SU-DHL-6 (cell line): ENCODE results near the gene NTM.

Source experiments
- EZH2phosphoT487 ChIP-seq: fragments of 200-600 bp; sonication (generic), shearing (Covaris generic); conservative IDR thresholded peaks from 2 replicates; pipeline ENCODE4 v1.6.1; 2018; ENCODE audit warnings: mild to moderate bottlenecking, antibody characterized with exemption, low read length, moderate library complexity, mixed read lengths
- TF ChIP-seq, protein P1 (sequence below): fragments of 200-600 bp; sonication (generic); IDR thresholded peaks from one replicate; pipeline ENCODE4 v1.5.1; 2017; ENCODE audit warnings: antibody characterized with exemption, mild to moderate bottlenecking, low read length, moderate library complexity; ENCODE audit not compliant: insufficient read depth, poor library complexity, severe bottlenecking

DNA sequence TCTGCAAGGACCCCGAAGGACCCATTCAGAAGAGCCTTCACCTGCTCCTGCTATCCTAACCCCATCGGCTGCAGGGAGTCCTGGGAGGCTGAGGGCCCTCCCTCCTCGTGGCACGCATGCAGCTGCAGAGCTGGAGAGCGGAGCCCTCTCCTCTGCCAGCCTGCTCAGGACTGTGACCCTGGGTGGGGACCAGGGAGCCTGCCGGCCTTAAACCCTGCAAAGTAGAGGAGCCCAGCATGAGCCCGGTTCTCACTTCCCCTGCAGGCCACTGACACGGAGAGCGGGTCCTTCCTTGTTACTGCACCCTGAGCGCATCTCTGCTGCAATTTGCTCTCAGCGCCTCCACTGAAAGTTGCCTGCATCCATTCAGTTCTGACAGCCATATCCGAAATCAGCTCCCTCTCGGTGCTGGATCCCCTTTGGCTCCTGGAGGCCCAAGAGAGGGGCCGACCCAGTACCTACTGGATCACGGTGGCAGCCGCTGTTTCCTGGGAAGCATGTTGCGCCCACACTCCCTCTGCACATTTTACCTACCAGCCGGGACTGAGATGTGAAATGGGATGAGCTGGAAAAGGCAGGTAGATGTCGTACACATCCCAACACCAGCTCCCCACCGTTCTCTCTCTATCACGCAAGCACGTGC is 312.1 kb downstream of the NTM start:
- TF ChIP-seq, protein P1, sequence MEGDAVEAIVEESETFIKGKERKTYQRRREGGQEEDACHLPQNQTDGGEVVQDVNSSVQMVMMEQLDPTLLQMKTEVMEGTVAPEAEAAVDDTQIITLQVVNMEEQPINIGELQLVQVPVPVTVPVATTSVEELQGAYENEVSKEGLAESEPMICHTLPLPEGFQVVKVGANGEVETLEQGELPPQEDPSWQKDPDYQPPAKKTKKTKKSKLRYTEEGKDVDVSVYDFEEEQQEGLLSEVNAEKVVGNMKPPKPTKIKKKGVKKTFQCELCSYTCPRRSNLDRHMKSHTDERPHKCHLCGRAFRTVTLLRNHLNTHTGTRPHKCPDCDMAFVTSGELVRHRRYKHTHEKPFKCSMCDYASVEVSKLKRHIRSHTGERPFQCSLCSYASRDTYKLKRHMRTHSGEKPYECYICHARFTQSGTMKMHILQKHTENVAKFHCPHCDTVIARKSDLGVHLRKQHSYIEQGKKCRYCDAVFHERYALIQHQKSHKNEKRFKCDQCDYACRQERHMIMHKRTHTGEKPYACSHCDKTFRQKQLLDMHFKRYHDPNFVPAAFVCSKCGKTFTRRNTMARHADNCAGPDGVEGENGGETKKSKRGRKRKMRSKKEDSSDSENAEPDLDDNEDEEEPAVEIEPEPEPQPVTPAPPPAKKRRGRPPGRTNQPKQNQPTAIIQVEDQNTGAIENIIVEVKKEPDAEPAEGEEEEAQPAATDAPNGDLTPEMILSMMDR = no peak
- TF ChIP-seq EZH2phosphoT487 = no peak
